ENCODE measurements around the gene DIPK1B. TPM values are rescaled to one million over a fixed set of nuclear protein-coding genes. Genes with fewer than 3 reads are reported as not detected.

Gene DIPK1B
- total RNA-seq, 6 experiments from 2014 or later: not detected

GRCh38 chr9:136693490-136694162, 18.7 kb upstream of the DIPK1B start:
- H3K27ac Mint-ChIP-seq: no peak overlapping the region
- no peak overlapping the region for H3K4me3 Mint-ChIP-seq

GRCh38 chr9:136694163-136694871, 18.1 kb upstream of the DIPK1B start:
- peak; percentile 86 for TF ChIP-seq CTCF (IDR thresholded peaks at IDR 0.05)
- Mint-ChIP-seq H3K27ac (no peak overlapping the region), H3K4me3 (no peak overlapping the region), H3K4me1 (ENCODE audit: low read depth) (peaks cover 10% of the 10 kb centered on the region), H3K9me3 (no peaks in the 10 kb centered on the region), H3K36me3 (ENCODE audit: low read depth) (no peaks in the 10 kb centered on the region), H3K27me3 (ENCODE audit: insufficient read depth) (peaks cover 19% of the 10 kb centered on the region)
- DNase-seq: no peak

More at GRCh38 chr9:136693490-136694162, 18.7 kb upstream of the DIPK1B start:
- Mint-ChIP-seq H3K36me3 (ENCODE audit: low read depth) (no peaks in the 10 kb centered on the region), H3K9me3 (no peaks in the 10 kb centered on the region), H3K27me3 (ENCODE audit: insufficient read depth) (peaks cover 16% of the 10 kb centered on the region), H3K4me1 (ENCODE audit: low read depth) (peaks cover 10% of the 10 kb centered on the region)
- no peak for TF ChIP-seq CTCF (IDR thresholded peaks at IDR 0.05)
- DNase-seq: peak; percentile 24

GRCh38 chr9:136694872-136695247, 17.5 kb upstream of the DIPK1B start:
- DNase-seq: no peak

GRCh38 chr9:136695435-136695895, 16.9 kb upstream of the DIPK1B start:
- Mint-ChIP-seq H3K4me1 (ENCODE audit: low read depth) (peaks cover 14% of the 10 kb centered on the region), H3K4me3 (no peak overlapping the region)

More at GRCh38 chr9:136694872-136695247, 17.5 kb upstream of the DIPK1B start:
- Mint-ChIP-seq H3K4me3 (no peak overlapping the region), H3K27ac (no peak overlapping the region), H3K9me3 (no peaks in the 10 kb centered on the region), H3K4me1 (ENCODE audit: low read depth) (peaks cover 10% of the 10 kb centered on the region), H3K27me3 (ENCODE audit: insufficient read depth) (peaks cover 19% of the 10 kb centered on the region), H3K36me3 (ENCODE audit: low read depth) (no peaks in the 10 kb centered on the region)
- no peak for TF ChIP-seq CTCF (IDR thresholded peaks at IDR 0.05)

GRCh38 chr9:136695955-136696354, 16.4 kb upstream of the DIPK1B start:
- no peak for TF ChIP-seq CTCF (IDR thresholded peaks at IDR 0.05)
- Mint-ChIP-seq H3K27me3 (ENCODE audit: insufficient read depth) (peaks cover 29% of the 10 kb centered on the region), H3K36me3 (ENCODE audit: low read depth) (no peaks in the 10 kb centered on the region), H3K9me3 (no peaks in the 10 kb centered on the region), H3K27ac (no peak overlapping the region), H3K4me3 (no peak overlapping the region), H3K4me1 (ENCODE audit: low read depth) (peaks cover 14% of the 10 kb centered on the region)
- DNase-seq: no peak

More at GRCh38 chr9:136695435-136695895, 16.9 kb upstream of the DIPK1B start:
- peaks cover 26% of the 10 kb centered on the region for H3K27me3 Mint-ChIP-seq (ENCODE audit: insufficient read depth)
- no peak for DNase-seq
- no peaks in the 10 kb centered on the region for H3K9me3 Mint-ChIP-seq
- no peak for TF ChIP-seq CTCF (IDR thresholded peaks at IDR 0.05)
- no peaks in the 10 kb centered on the region for H3K36me3 Mint-ChIP-seq (ENCODE audit: low read depth)
- no peak overlapping the region for H3K27ac Mint-ChIP-seq
